ENCODE measurements around the gene ELK1.
"Not testable (repeated sequence)": the region's sequence is repeated elsewhere in the genome, so short reads cannot be mapped to it uniquely, and the experiment has no call there.

ELK1 gene

GRCh38 chrX:47674776-47675175 is 24.4 kb upstream of the ELK1 start:
- in situ Hi-C loops (cut with MboI; ENCODE audit: low sequenced_read_pairs, unreplicated experiment), result no loop called here
- no peak for DNase-seq (ENCODE audit: low spot score)
- TF ChIP-seq CTCF (IDR thresholded peaks at IDR 0.05; ENCODE audit: borderline replicate concordance, control extremely low read depth, extremely low read depth, insufficient read depth, missing control alignments), result no peak

GRCh38 chrX:47665797-47666196 is 15.4 kb upstream of the ELK1 start:
- DNase-seq (ENCODE audit: low spot score); in situ Hi-C loops (cut with MboI; ENCODE audit: low sequenced_read_pairs, unreplicated experiment): not testable (repeated sequence)

- TF ChIP-seq CTCF (IDR thresholded peaks at IDR 0.05; ENCODE audit: borderline replicate concordance, control extremely low read depth, extremely low read depth, insufficient read depth, missing control alignments), result no peak
- no peak for DNase-seq (ENCODE audit: low spot score)
- in situ Hi-C loops (cut with MboI; ENCODE audit: low sequenced_read_pairs, unreplicated experiment), result no loop called here
Observed at GRCh38 chrX:47664737-47665136, 14.4 kb upstream of the ELK1 start.

- in situ Hi-C loops (cut with MboI; ENCODE audit: low sequenced_read_pairs, unreplicated experiment), result no loop called here
- TF ChIP-seq CTCF (IDR thresholded peaks at IDR 0.05; ENCODE audit: borderline replicate concordance, control extremely low read depth, extremely low read depth, insufficient read depth, missing control alignments), result no peak
- DNase-seq (ENCODE audit: low spot score), result no peak
Observed at GRCh38 chrX:47662144-47662657, 11.8 kb upstream of the ELK1 start.

- DNase-seq (ENCODE audit: low spot score), result no peak
- TF ChIP-seq CTCF (IDR thresholded peaks at IDR 0.05; ENCODE audit: borderline replicate concordance, control extremely low read depth, extremely low read depth, insufficient read depth, missing control alignments), result no peak
- in situ Hi-C loops (cut with MboI; ENCODE audit: low sequenced_read_pairs, unreplicated experiment), result no loop called here
Observed at GRCh38 chrX:47661539-47661938, 11.2 kb upstream of the ELK1 start.

GRCh38 chrX:47659421-47659726 is 9.0 kb upstream of the ELK1 start:
- in situ Hi-C loops (cut with MboI; ENCODE audit: low sequenced_read_pairs, unreplicated experiment), result no loop called here

More at GRCh38 chrX:47659421-47659726, 9.0 kb upstream of the ELK1 start:
- DNase-seq (ENCODE audit: low spot score), result no peak
- no peak for TF ChIP-seq CTCF (IDR thresholded peaks at IDR 0.05; ENCODE audit: borderline replicate concordance, control extremely low read depth, extremely low read depth, insufficient read depth, missing control alignments)

Measured in GM13976 (cell line).